Stimulated activated CD8-positive, alpha-beta memory T cell treated with anti-CD3 and anti-CD28 coated beads, Interleukin-4, amount 100 ng/mL, for 24 hours (primary cell): ENCODE results near the gene CFAP100.

ENCODE experiments used
- DNase-seq: peaks from one replicate; pipeline ENCODE4 v3.0.0-alpha.2; 2020; ENCODE audit warnings: low read depth

CFAP100 gene

DNA sequence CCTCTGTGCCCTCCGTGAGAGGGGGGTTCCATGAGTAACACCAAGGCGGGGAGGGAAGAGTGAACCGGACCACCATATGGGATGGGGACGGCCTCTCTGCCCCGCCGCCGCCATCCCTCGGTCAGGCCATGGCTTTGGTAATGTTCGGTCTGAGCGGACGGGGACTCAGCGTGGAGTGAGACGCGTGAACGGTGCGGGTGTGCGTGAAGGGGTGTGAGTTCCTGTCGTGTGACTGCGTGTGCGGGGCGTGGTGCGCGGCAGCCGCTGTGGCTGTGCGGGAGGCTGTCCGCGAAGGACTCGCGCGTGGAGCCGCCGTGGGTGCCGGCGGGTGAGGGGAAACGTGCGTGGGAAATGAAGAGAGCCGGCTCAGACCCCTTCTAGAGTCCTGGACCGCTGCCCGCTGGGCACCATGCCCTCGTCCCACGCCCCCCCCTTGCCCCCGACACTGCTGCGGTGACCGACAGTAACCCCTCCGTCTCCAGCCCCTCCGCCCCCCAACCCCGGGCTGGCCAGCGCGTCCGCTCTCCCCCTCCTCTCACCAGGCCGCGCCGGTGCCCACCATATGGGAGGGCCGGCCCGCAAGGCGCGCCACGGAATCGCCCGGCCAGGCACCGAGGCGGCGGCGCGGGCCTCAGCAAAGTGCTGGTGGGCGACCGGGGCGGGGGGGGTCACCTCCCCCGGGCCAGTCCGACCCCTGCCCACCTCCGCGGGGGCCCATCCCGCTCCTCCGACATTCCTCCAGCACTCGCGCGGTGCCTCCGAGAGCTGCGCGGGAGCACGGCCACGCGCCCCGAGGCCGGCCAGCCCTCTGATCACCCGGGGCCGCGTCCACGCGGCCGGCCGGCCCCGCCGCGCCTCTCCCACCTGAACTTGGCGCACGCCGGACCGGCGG is 38.1 kb upstream of the CFAP100 start:
- DNase-seq = no peak

DNA sequence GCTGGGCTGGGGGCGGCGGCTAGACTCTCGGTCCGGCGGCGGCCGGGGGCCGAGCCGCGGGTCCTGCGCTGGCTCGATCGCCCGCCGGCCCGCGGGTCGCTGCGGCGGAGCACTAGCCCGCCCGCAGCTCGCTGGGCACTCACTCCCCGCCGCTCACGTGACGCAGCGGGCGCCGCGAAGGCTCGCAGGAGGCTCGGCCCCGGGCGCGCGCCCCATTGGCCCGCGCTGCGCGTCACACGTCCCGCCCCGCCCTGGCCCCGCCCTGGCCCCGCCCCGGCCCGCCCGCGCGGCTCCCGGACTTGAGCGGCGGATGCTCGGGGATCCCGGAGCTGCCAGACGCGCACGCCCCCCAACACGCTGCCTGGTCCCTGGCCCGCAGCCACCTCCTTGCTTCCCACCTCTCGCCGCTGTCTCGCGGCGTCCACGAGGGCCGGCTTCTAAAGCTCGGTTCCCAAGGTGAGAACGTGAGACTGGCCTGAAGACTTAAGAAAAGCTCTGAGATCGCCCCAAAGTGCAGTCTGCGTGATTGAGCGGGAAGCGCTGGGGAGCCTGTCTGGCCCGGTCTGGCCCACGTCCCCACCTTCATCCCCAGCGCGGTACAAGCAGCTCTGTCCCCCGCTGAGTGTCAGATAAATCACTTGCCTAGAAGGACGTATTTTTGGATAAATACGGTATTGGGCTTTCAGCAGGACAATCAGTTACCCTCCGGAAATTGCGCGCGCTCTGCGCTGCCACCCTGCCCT is 37.2 kb upstream of the CFAP100 start, which contains the start of gene KLF15:
Gene KLF15, minus strand, starts transcription at position 114 of the 743 bp plus-strand sequence. CDS start 4,486 bp downstream, outside the sequence.
- peak; percentile 69 for DNase-seq

- no peak for DNase-seq
These were observed 36.5 kb upstream of the CFAP100 start for GRCh38 chr3:126358038-126358815.

DNA sequence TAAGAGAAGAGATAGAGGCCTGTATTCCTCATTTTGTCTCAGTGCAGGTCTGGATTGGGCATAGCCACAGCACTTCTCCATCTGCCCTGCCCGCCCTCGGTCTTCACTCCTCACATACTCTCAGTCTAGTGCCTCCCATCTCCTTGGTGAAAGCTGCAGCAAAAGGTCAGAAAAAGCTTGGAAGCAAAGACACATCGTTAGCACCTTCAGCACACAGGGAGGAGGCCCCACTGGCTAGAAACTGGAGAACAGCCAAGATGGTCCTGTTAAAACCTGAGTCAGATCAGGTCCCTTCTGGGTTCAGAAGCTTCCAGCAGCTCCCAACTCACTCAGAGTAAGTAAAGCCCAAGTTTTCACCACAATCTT is 35.9 kb upstream of the CFAP100 start:
- DNase-seq = no peak

DNA sequence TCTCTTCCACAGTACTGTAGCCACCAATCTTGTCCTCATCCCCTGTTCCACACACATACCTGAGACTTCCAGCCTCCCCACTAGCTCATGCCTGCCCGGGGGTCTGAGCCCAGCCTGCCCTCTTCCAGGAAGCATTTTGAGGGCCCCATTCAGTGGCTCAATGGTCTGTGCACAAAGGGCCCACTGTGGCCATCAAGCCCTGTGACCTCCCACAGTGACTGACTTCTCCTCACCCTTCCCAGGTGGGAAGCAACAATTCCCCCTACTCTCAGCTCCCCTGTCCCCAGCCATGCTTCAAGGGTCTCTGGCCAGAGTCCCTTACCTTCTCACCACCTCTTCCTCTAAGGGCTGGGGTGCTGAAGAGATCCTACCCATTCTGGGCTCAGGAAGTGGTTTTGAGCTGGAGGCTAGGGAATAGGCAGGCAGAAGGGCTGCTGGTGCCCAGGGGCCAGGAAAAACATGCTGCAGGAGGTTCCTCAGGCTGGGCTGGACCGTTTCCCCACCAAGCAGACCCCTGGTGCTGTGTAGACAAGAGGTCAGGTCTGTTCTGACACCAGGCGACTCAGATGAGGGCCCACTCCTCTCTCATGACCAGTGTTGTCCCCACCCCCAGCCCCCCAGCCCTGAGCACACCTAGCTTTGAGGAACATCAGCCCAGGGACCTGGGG is 34.5 kb upstream of the CFAP100 start:
- no peak for DNase-seq

- DNase-seq = no peak
These were observed 34.0 kb upstream of the CFAP100 start for GRCh38 chr3:126360714-126361060.

DNA sequence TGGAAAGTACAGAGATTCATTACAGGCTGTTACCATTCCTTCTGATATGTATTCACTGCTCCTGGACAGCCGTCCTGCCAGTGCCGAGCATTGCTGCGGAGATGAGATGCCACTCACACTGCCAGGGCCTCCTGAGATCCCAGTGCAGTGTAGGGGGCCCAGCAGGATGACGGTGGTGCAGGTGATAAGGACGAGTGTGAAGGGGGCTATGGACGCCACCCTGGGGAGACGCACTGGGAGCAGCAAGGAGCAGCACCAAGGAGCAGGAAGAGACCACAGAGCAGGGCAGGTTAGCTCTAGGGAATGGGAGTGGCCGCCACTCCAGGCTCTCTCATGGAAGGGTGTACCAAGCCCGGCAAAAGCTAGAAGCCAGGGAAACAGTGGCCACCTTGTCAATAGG is 33.5 kb upstream of the CFAP100 start:
- DNase-seq = no peak

GRCh38 chr3:126364130-126364695 is 30.5 kb upstream of the CFAP100 start:
- no peak for DNase-seq

- no peak for DNase-seq
These were observed 29.9 kb upstream of the CFAP100 start for GRCh38 chr3:126364731-126365301.

DNA sequence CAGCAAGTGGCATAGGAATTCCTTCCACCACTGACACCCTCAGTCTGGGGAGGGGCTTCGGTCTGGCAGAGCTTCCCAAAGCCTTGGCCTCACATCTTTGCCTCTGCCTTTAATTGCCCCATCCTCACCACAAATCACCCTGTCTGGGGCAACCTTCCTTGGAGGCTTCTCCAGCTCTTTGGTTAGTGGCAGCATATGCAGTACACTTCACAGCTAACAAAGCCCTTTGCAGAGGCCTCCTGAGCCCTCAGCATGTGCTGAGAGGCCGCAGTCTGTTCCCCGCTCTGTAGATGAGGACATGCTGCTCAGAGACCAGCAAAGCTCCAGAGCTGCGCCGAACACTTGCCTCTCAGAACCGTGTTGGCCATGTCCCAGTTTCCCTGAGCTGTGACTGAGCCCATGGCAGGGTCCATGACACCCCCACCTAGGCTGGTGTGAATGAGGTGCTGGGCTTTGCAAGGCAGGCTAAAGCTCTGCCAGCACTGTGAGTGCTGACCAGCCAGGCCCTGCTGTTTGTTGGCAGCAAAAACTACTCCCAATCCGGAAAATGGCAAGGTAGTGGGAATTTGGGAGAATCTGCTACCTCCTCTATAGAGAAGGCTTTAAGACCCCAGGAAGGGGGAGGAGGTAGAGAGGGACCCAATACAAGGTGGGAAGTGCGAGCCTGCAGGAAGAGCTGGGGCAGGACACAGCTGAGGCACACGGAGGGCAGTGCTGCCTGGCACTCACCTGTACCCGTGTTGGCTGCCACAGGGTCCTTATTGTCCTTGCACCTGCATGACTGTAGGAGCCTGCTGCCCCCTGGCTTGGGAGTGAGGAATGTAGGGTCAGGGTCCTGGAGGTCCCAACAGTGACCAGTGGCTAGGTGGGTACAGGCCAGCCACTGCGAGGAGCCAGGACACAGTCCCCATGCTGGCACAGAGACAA is 29.1 kb upstream of the CFAP100 start:
- DNase-seq = no peak

- DNase-seq = no peak
These were observed 27.3 kb upstream of the CFAP100 start for GRCh38 chr3:126367316-126367805.

DNA sequence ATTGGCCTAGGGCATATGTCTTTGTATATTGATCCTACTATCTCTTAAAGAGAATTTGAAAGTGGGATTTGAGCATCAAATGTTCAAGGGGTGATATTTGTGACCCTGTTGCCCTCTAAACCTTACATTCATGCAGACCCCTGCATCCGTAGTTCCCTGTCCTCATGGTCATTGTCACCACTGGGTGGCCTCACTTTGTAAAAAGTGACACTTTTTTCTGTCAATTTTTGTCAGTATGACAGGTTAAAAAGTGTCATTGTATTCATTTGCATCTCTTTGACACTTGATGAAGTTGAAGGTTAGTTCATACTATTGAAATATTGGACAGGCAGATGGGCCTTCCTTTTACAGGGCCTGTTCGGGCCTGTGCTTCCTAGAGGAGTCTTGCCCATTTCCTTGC is 25.2 kb upstream of the CFAP100 start:
- DNase-seq = no peak

- DNase-seq = no peak
These were observed 24.7 kb upstream of the CFAP100 start for GRCh38 chr3:126370055-126370454.

- DNase-seq = no peak
These were observed 24.1 kb upstream of the CFAP100 start for GRCh38 chr3:126370606-126371005.

DNA sequence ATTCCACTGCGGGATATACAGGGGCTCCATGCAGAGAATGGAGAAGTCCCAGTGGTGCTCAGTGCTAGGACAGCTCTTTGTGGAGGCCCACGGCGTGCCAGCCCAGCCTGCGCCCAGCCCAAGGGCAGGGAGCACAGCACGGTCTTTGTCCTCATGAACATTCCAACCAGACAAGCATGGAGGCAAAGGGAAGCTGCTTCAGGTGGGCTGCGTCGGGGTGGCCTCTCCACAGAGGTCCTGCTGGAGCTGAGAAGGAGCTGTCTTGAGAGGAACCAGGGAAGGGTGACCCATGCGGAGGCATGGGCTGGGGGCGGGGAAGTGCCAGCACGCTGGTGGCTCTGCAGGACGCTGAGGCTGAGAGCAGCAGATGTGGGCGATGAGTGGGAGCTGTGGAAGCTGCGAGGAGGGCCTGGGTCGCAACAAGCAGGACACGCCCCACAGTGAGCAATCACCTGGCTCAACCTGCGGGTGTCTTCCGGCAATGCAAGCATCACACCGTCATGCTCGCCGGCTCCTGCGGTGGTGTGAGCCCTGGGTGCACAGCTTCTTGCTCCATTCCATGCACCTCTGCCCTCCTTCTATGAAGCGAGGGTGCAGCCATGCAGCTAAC is 23.5 kb upstream of the CFAP100 start:
- no peak for DNase-seq

GRCh38 chr3:126372413-126373145 is 22.1 kb upstream of the CFAP100 start:
- no peak for DNase-seq

DNA sequence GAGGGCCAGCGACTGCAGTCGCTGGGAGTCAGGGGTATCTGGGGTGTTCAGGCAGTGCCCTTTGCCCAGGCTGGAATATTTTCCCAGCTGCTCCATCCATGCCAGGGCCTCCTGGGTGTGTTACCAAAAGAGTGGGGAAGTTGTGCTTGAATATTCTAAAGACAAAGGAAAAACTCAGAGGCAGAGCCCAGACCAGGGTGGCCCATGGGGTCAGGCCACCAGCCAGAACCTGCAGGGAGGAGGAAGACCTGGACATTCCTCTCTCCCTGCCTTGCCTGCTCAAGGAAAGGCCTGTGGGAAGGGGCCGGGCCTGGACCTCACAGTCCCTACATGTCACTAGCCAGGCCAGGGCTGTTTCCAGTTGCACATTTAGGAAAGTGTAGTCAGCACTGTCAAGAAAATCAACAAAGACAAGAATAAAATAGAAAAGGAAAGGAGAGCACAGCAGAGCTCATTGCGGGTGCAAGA is 21.5 kb upstream of the CFAP100 start:
- no peak for DNase-seq

DNA sequence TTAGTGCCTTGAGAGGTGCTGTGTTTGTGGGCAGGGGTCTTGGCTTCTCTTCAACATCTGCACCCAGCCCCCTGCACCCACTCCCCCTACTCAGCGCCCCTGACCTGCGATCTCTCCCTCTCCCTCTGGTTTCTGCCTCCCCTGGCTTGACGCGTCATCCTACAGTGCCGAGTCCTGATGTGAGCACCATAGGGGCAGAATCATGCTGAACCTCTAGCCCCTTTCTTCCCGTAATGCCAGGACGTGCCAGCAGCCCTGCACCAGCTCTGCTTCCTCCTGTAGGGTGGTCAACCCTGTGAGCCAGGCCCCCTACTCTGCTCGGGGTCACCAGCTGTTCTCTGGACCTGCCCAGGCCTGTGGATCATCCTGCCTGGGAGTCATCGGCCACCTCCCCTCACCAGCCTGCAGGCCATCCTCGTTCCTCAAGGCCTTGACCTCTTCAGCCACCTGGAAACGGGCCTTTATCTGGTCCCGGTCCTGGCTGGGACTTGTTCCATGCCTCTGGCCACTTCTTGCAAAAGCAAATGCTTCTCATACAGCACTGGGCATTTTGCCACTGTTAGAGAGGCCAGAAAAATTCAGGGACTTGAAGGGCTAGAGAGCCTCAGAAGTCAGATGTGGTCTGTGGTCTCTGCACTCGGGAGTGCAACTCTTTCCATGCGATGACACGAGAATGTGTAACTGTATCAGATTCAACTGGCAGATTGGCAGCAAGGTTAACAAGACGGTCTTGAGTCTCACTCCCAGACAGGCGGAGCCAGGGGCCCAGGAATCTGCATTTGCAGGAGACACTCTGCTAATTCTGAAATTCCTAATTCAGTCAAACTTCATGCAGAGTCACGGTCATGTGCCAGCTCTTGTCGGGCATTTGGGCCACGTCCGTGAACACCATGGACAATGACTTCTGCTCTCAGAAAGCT is 20.8 kb upstream of the CFAP100 start:
- DNase-seq = no peak
